ENCODE data around the gene SUN3. TPM values are rescaled to one million over a fixed set of nuclear protein-coding genes. Genes with fewer than 3 reads are reported as not detected.

SUN3 gene
- total and polyA plus RNA-seq, 2 of the 4 experiments (the other 2 are of a cell fraction) = not detected

GRCh38 chr7:47937711-47938573, 91.0 kb downstream of the SUN3 start:
- no peak overlapping the region for H3K27ac ChIP-seq (ENCODE audit: insufficient read depth, low read length)
- BruUV-seq (replicated peaks) = no TSS peak
- no peak overlapping the region; the same call in 1 of the 2 replicates for H4K91ac ChIP-seq (ENCODE audit: insufficient read depth, low read depth, low read length)
- peak overlapping the region; percentile 23; the same call in 1 of the 2 replicates for H2AK5ac ChIP-seq (ENCODE audit: low read depth, low read length)
- in situ Hi-C loops (cut with MboI; ENCODE audit: low sequenced_read_pairs) (no loop called here), dilution Hi-C loops (cut with HindIII; ENCODE audit: low sequenced_read_pairs, unreplicated experiment) (no loop called here), intact Hi-C loops (cut with micrococcal nuclease) (no loop called here)
- H3K9me3 ChIP-seq (ENCODE audit: control insufficient read depth, insufficient read depth, low read length) = no peaks in the 10 kb centered on the region
- H3K9me1 ChIP-seq (ENCODE audit: insufficient read depth, low read length) = peaks cover 18% of the 10 kb centered on the region
- H3K4me2 ChIP-seq (ENCODE audit: low read depth, low read length) = no peak overlapping the region
- H4K20me1 ChIP-seq (ENCODE audit: insufficient read depth, low read length) = no peaks in the 10 kb centered on the region
- DNase-seq (no peak), ATAC-seq (ENCODE audit: low read depth) (no peak)
- H3K36me3 ChIP-seq (ENCODE audit: control insufficient read depth, insufficient read depth, low read length) = no peaks in the 10 kb centered on the region
- no peak overlapping the region for H3K9ac ChIP-seq (ENCODE audit: low read depth, low read length)
- no peak overlapping the region for H2AK9ac ChIP-seq (replicated peaks; ENCODE audit: low read depth, low read length, poor library complexity)
- no peak overlapping the region for H3K18ac ChIP-seq (ENCODE audit: low read depth, low read length)
- peaks cover 13% of the 10 kb centered on the region for H3K4me1 ChIP-seq (ENCODE audit: control insufficient read depth, insufficient read depth, low read length)
- no peak overlapping the region for H2BK5ac ChIP-seq (ENCODE audit: low read depth, low read length, poor library complexity, severe bottlenecking)
- H3K27me3 ChIP-seq (ENCODE audit: control insufficient read depth, insufficient read depth, low read length) = no peaks in the 10 kb centered on the region
- no peak overlapping the region for H3K14ac ChIP-seq (replicated peaks; ENCODE audit: low read depth, low read length)
- H2AFZ ChIP-seq (replicated peaks; ENCODE audit: low read length, poor library complexity) = no peak overlapping the region
- CTCF ChIA-PET = interaction anchor here (1.2 to 2.0 kb wide), 2 partner anchors 54 to 672 kb away, joined by 3 to 5 read pairs; no protein-coding TSS in a partner anchor
- peak overlapping the region; percentile 26; the same call in 1 of the 2 replicates for H2BK120ac ChIP-seq (ENCODE audit: low read depth, low read length)
- peaks cover 0 to 7% of the 10 kb centered on the region in 2 experiments; a peak in 1 of 4 replicates for H3K79me1 ChIP-seq (ENCODE audit: low read depth in 1 of 2, low read length in 2 of 2)
- no peak overlapping the region for H4K5ac ChIP-seq (ENCODE audit: low read depth, low read length)
- H3K23ac ChIP-seq (ENCODE audit: low read depth, low read length) = no peak overlapping the region
- POLR2A ChIA-PET (ENCODE audit: unreplicated experiment) = no interaction called here
- no peak overlapping the region for H2BK20ac ChIP-seq (ENCODE audit: low read depth, low read length)
- H3K4me3 ChIP-seq (ENCODE audit: insufficient read depth, low read depth, low read length) = no peak overlapping the region
- H3K56ac ChIP-seq (ENCODE audit: extremely low read depth, insufficient read depth, low read length) = no peak overlapping the region
- no peak overlapping the region for H2BK15ac ChIP-seq (ENCODE audit: low read depth, low read length)
- WGBS, 2 experiments (ENCODE audit: extremely low coverage in 2 of 2, insufficient read length in 1 of 2) = 93% methylated on average over 5 of the region's 11 CpGs; no CpG with 5 or more reads in 1 of the 2 experiments
- H3K4ac ChIP-seq (ENCODE audit: low read depth, low read length) = no peak overlapping the region; the same call in 1 of the 2 replicates
- no peak overlapping the region for H4K8ac ChIP-seq (ENCODE audit: low read depth in 2 of 2, low read length in 2 of 2)
- TF ChIP-seq FOS (IDR thresholded peaks at IDR 0.05; ENCODE audit: low read depth, low read length) (no peak), CTCF (conservative IDR thresholded peaks at IDR 0.05; ENCODE audit: low read depth, low read length) (no peak), RCOR1 (IDR thresholded peaks at IDR 0.05; ENCODE audit: insufficient replicate concordance, low read length) (no peak), POLR2A (IDR thresholded peaks at IDR 0.05; ENCODE audit: low read depth, low read length) (no peak), RAD21 (IDR thresholded peaks at IDR 0.05; ENCODE audit: low read length) (no peak), NFE2L2 (IDR thresholded peaks at IDR 0.05; ENCODE audit: low read depth, low read length) (no peak), RFX5 (IDR thresholded peaks at IDR 0.05; ENCODE audit: low read depth, low read length) (no peak), SMC3 (IDR thresholded peaks at IDR 0.05; ENCODE audit: low read depth, low read length) (no peak), CEBPB (IDR thresholded peaks at IDR 0.05; ENCODE audit: low read depth, low read length) (no peak), ELK1 (IDR thresholded peaks at IDR 0.05; ENCODE audit: borderline replicate concordance, low read depth, low read length) (no peak), MXI1 (IDR thresholded peaks at IDR 0.05; ENCODE audit: borderline replicate concordance, low read depth, low read length) (no peak), MAFK (IDR thresholded peaks at IDR 0.05; ENCODE audit: low read depth, low read length) (no peak), USF2 (IDR thresholded peaks at IDR 0.05; ENCODE audit: low read depth, low read length) (no peak), BHLHE40 (IDR thresholded peaks at IDR 0.05; ENCODE audit: low read depth, low read length) (no peak)
